Umbilical cord (tissue), 2 donors: ENCODE data around the gene EIF6. TPM values are rescaled to one million over a fixed set of nuclear protein-coding genes. Genes with fewer than 3 reads are reported as not detected.
"Not testable (repeated sequence)": the region's sequence is repeated elsewhere in the genome, so short reads cannot be mapped to it uniquely, and the experiment has no call there.

Source experiments
- DNase-seq: peaks from one replicate; pipeline ENCODE4 v3.0.0-alpha.2; 2015; ENCODE audit warnings: low spot score
- total RNA-seq: library from RNA; depleted of rRNA; stranded (reverse); fragments of >200 nt; gene quantifications from one replicate; pipeline ENCODE4 v1.2.3, GENCODE V29; 2014; ENCODE audit warnings: low replicate concordance; ENCODE audit not compliant: insufficient read depth

The EIF6 gene
- total RNA-seq: 72.9 TPM

DNA sequence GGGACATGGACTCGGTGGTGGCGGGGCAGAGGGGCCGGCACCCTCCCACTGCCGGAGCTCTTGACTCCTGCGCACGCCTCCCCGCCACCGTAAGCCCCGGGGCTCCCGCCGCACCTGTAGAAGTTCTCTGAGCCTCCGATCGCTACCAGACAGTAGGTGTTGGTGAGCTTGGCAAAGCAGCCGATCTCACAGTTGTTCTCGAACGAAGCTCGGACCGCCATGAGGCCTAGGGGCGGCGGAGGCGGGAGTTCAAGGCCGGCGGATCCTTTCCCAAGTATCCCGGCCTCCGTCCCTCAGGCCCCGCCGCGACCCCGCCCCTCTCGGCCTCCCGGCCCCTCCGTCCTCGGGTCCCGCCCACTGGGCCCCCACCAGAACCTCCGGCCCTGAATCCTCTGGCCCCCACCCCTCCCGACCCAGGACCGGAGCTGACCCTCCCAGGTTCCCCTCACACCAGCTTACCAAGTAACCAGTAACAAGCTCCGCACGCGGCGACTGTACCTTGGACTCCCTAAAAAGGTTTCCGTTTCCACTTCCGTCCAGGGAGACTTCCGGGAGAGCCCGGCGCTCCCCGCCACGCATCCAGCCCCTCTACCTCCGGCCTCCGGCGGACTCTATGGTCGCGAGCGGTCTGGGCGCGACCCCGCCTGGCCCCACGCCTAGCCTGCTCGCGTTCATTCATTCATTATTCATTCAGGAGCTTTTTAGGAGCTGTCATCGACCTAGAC is at the start of gene EIF6:
Gene EIF6, minus strand, starts transcription at position 506 of the 725 bp plus-strand sequence. Its CDS starts 285 bp downstream, at position 221.
- peak; percentile 93 for DNase-seq

DNA sequence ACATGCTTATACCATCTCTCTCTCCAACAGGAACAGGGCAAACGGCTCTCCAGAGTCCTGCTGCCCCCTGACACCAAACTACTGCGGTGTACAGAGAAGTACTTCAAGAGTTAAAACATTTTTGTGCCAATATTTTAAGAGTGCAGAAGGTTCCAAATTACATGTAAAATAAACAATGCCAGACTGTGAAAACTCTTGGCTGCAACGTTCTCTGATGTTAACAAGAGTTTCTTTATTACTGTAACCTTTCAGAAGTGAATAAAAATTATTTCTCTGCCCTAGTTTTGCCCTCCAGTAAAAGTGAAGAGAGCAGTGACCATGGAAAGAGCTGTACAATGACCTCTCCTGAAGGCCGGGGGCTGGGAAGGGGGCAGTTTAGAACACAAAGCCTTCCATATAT is 49.0 kb upstream of the EIF6 start:
- DNase-seq: no peak

DNA sequence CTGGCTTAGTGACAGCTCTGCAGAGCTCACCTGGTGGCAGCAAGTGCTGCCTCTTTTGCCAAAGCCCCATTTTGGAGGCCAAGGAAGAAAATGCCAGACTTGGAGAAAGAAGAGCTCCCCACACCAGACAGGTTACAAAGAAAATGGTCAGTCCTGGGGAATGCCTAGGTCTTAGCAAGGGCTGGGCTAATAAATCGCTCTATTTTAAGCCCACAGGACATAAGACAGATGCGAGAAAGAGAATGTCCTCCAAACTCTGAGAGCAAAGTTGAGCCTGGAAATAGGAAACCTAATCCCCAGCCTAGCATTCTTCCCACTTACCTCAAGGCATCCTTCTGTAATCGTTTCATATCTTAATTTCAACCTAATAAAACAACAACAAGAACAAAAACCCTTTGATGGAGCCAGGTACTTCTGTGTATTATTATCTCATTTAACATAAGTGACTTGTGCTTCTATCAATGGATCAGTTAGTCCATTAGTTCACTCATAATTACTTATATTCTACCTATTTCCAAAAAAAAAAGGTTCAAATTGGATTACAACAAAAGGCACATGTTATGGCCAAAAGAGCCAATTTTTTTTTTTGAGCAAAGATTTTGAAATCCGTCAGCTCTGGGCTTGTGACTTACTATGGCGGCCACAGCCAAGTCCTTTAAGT is 48.1 kb upstream of the EIF6 start:
- no peak for DNase-seq

DNA sequence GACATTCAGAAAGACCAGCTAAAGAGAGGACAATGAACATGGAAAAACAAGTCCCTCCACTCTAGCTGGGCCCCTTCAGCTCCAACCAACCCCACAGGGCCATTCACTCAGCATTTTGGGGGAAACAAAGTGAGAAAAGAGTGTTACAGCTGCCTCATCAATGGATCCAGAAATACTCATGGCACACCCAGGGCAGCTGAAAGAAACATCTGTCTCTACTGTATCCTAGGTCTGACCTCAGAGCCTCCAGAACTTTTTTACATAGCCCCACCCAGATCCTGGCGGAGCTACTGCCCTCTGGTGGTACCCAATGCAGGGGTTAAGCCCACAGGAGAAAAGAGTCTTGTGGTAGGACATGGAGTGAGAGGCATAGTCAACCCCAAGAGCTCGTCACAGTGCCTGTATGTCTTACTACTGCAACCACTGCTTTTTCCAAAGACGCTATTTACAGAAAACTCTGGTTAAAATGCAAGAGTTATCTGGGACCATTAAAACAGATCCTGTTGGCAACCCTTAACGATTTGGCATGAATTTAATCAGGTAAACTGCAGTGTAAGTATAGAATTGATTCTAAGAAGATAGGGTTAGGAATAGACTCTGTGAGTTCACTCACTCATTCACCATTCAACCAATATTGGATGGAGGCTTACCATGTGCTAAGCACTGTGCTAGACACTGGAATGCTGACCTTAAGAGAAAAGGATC is 45.0 kb upstream of the EIF6 start:
- DNase-seq: no peak

DNA sequence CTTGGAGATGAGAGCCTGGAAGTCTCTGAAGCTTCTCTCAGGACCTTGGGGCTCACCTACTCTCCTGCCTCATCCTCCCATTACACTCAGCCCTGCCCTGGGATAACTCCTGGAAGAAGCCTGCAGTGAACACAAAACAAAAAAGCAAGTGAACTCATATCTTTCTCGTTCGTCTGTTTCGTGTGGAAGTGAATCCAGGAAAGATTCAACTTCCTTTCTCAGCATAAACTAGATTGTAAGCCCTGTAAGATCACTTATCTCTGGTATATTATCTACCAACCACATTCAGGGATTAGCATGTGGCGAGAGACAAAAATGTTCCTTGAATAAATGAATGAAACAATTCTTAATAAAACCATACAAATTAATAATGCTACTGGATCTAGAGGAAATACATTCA is 44.1 kb upstream of the EIF6 start:
- no peak for DNase-seq

DNA sequence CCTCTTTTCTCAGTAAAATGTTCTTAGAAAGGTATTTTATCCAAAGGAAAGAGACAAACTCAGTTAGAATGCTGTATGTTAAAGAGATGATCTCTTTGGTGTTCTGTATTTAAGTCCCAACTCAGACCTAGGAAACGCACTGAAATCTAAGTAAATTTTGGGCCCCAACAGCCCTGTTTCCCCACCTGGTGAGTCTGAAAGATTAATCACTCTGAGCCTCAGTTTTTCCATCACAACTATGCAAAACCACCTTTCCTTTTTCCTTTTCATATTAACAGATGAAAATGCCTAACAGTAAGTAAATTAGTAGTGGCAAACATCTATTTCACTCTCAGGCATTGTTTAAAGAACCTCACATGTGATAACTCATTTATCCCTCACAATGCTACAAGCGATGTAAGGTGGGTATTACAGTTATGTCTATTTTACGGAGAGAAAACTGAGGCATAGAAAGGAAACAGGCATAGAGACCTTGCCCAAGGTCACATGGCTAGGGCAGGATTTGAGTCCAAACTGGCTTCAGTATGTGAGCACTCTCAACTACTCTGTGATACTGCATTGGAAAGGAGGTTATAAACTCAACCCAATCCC is 43.6 kb upstream of the EIF6 start:
- DNase-seq: no peak

DNA sequence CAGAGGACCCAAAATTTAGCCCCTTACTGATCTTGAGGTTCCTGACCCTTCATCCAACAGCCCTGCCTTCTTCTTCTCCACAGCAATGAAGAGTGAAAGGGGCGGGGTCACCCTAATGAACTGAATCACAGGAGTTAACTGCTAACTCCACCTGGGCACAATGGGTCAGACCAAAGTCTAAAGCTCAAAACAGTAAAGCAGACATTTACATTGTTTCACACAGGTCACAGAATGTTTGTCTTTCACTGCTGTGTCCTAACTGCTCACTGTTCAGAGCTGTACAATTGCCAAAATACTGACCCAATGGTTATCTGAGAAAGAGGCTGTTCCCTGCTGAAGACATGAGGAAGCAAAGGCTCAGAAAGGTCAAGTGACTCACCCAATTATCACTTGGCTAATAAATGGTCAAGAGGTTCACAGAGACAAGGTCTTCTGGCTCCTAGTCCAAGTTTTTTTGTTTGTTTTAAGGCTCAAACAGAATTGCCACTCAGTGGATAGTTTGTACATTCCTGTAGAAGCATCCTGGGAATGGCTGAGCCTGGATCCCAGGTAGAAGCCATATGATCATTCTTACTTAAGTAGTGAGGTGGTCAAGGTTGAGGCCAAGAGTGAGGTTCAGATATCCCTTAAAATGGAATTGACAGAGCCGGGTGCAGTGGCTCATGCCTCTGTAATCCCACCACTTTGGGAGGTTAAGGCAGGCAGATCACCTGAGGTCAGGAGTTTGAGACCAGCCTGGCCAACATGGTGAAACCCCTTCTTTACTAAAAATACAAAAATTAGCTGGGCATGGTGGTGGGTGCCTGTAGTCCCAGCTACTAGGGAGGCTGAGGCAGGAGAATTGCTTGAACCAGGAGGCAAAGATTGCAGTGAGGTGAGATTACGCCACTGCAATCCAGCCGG is 42.8 kb upstream of the EIF6 start:
- DNase-seq: no peak

DNA sequence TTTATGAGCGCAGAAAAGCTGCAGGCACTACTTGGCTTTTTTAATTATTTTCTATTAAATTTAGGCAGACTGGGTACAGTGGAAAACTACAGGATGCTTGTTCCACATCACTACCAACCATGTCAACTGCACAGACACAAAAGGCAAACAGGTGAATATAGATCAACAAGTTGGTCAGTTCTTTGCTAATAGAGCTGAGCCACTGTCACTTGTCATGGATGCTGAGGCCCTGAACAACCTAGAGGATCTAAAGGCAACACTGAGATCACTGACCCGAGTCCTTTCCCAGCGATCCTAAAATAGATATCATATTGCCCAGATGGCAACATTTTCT is 42.1 kb upstream of the EIF6 start:
- DNase-seq: no peak

DNA sequence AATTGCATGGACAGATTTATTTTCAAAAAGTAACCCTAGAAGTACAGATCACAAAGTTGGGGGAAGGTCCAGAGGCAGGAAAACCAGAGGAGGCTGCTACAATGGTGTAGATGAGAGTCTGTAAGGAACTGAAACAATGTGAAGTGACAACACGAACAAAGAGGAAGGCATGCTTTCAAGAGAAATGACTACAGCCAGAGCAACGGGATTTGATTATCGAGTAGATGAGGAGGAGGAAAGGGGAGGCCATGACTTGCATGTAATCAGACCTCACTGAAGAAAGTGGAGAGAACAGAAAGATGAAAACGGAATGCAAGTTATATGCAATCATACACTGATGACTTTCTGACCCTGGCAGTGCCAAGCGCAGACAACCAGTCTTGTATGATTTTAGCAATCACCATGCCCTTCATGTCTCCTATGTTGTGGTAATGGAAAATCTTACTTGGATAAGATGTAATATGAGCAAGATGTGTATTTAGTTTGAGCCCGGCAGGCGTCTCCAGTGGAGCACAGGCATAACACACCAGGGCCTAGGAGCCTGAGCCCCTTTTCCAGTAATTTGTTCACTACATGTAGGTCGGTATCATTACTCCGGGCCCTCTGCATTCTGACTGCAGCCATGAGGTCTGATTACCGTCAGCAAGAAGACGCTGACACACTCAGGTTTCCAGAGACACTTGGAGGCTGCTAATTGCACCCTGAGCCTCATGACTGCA is 41.6 kb upstream of the EIF6 start:
- no peak for DNase-seq

DNA sequence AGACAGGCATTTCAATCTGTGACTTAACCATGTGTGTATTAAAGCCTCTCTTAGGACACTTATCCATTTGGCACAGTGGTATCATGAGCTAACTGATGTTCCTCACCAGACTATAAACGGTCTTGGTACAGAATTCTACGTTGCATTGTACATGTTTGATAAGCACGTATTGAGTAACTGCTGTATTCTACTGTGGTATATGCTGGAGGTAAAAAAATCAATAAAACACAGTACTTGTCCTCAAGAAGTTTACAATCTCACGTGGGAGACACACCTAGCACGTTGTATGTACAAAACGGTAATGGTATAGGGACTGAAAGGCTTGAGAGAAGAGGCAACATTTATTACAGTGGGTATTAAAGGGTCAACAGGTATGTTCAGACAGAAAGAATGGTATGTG is 40.8 kb upstream of the EIF6 start:
- DNase-seq: no peak

DNA sequence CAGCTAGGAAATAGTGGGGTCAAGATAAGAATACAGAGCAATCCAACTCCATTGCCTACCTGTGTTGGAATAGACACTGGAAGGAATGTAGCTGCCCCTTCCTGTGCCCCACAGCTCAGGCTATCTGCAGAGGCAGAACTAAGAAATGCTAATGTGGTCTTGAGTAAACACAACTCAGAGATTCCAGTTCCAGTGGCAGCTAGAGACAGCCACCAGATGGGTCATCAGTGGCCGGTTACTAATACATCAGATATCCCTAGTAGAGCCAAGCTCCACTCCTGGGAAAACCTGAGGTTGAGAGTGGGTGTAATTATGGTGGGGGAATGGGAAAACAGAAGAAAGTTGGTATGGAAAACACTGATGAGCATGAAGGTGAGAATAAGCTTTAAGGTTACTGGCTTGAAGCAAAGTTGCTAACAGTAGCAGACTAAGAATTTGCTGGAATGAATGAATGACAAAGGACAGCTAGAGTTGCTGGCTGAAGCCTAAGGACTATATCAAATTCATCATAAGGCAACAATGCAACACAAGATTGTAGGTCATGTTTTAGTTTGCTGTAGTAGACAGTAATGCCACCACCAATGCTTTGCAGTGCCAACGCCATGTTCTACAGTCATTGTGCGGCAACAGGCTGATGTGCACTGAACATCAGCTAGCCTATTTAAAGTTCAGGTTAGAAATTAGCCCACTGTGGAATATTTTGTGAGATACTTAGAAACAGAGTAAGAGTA is 36.0 kb upstream of the EIF6 start:
- no peak for DNase-seq

DNA sequence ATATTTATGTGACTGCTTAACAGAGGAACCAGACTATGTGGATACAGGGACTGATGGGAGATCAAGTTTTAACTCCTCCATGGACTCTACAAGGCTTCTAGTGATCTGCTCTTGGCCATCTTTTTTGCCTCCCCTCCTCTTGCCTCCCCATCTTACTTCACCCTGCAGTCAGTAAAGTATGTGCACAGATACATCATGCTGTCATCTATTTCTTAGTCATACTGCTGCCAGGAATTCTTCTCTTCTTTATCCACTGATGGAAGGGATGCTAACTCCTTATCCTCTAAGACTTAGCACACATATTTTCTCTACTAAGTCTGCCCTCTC is 35.3 kb upstream of the EIF6 start:
- DNase-seq: peak; percentile 77

DNA sequence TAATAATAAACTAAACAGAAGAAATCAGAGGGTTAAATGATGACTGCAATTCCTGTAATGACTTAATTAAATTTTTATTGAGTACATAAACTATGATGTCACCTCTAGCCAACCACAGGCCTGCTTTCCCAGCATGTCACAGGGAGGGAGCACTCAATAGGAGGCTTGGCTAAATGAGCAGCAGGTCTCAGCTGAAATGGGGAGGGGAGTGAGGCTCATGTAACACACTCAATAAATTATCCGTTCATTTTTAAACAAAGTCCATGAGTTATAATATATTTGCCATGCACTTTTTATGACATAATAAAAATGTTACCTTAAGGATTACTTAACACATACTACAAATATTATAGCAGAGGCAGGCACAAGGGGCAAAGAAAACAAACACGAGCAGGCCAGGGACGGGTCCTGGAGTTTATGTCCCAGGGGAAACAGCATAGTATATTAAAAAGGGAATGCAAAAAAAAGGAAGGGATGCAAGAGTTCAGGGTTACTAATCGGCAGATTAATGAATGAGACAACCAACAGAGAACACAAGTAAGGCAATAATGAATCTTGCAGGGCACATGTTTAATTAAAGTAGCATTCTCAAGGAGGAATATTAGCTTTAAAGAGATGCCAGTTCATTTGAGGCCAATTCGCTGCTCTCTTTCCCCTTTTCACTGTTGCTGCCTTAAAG is 34.8 kb upstream of the EIF6 start:
- DNase-seq: no peak

DNA sequence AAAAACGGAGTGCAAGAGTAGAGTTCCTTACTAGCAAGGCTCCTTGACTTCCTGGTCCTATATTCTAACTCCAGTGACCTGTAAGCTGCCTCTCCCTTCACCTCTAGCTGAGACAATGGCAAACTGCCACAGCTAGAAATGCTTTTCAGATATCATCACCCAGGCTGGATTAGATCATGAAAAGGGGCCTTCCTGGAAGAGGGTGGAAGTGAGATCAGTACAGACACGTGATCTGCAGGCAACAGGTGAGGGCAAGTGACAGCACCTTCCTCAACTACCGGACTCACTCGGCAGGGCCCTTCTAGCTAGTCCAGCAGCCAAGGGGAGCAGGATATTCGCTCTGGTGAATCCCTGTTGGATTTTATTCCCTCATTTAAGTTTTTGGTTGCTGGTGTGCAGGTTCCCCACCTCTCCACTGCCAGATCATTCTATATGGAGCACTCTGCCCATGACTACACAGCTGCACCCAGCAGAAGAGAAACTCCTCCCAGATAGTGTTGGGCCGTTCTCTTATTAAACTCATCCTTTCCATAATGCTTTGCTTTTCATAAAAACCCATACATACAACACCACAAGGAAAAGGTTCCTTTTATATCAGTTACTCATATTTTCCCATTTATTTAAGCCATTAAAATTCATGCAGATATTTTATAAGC is 34.1 kb upstream of the EIF6 start:
- DNase-seq: peak; percentile 54

DNA sequence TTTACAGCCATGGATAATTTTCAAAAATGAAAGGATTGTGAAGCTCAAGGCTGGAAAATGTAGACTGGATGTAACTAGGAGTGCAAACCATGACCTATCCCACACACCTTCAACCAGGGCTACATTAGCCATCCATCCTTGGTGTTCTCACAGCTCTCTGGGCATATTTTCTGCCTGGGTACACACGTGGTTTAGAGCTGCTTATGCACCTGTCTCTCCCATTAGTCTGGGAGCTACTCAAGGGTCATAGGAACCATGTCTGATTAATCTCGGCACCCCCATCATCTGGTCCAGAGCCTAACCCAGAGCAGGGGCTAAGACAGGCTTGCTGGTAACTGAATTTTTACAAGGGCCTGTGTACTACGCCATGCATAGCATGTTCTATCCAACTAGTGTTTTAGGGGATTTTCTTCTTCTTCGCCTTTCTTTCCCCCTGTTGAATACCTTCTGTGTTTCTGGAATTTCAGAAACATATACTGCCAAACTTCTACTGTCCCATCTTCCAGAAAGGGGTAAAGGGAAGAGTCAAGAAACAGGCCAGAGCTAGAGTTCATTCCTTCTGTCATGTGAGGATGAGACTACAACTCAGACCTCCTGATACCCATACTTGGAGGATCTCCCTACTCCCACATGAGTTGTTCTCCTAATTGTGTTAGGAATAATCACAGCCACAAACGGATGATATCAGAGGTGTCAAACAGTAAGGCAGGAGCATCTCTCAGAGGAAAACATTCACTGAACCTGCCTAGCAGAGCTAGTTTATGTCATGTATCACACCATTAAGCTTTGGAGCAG is 33.0 kb upstream of the EIF6 start:
- no peak for DNase-seq

DNA sequence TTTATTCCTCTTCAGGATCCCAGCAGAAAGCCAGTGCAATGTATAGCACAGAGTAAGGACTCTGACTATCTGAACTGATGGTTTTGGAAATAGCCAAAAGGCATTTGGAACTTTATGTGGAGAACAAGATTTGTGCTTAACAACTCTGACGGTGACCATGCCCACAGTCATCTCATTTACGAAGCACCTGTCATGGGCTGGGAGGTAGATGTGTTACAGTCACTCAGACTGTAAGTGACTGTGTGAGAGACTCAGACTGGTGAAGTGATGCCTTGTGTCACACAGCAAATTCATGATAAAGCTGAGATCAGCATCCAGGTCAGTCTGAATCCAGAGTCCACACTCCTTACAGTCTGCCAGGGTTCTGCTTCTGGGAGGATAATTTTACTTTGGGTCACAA is 31.5 kb upstream of the EIF6 start:
- DNase-seq: no peak

DNA sequence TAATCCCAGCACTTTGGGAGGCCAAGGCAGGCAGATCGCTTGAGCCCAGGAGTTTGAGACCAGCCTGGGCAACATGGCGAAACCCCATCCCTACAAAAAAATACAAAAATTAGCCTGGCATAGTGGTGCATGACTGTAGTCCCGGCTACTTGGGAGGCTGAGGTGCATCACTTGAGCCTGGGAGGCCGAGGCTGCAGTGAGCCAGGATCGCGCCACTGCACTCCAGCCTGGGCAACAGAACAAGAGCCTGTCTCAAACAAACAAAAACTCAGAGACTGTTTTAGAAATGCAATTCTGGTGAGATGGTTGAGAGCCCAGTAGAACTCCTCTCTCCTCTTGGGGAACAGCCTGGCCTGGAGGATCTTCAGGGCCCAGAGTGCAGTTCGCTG is 31.1 kb upstream of the EIF6 start:
- not testable (repeated sequence) for DNase-seq
